ENCODE data around the gene PITPNM3. TPM values are rescaled to one million over a fixed set of nuclear protein-coding genes. Genes with fewer than 3 reads are reported as not detected.
"Not testable (repeated sequence)": the region's sequence is repeated elsewhere in the genome, so short reads cannot be mapped to it uniquely, and the experiment has no call there.

Gene PITPNM3
- total and polyA plus RNA-seq, 5 donors from 2014 or later = 0.12 to 0.20 TPM; not detected in 3

DNA sequence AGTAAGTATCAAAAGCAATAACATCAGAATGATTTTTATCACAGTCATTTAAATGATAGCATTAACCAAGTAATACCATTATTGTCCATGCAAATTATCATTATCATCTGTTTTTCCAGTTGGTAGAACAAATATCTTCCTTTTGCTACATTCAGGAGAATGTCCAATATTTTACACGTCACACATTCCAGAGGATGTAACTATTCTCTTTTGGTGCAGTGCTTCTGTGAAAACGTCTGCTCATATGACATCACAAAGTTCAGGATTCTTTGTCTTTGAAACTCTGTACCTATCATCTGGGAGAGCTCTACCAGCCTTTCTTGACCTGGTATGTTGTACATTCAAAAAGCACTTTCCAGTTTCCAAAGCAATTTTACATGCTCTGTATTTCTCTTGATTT, 40.2 kb upstream of the PITPNM3 start:
- H3K27ac Mint-ChIP-seq = no peak overlapping the region
- Histone ChIP-seq H3K9me3 (ENCODE audit: control insufficient read depth in 2 of 2, low read length in 2 of 2) (no peaks in the 10 kb centered on the region), H3K27me3 (ENCODE audit: control insufficient read depth, insufficient read depth, low read length) (no peaks in the 10 kb centered on the region), H3K4me1 (ENCODE audit: control insufficient read depth, insufficient read depth, low read length, poor library complexity, severe bottlenecking) (no peaks in the 10 kb centered on the region), H3K27ac (ENCODE audit: insufficient read depth, low read length, poor library complexity, severe bottlenecking) (no peak overlapping the region), H3K4me3 (ENCODE audit: low read depth, low read length) (no peak overlapping the region), H3K36me3 (ENCODE audit: control insufficient read depth, insufficient read depth, low read length) (peaks cover 57% of the 10 kb centered on the region)
- H3K9me3 Mint-ChIP-seq = no peaks in the 10 kb centered on the region
- H3K36me3 Mint-ChIP-seq = peaks cover 49% of the 10 kb centered on the region
- H3K27me3 Mint-ChIP-seq = no peaks in the 10 kb centered on the region
- DNase-seq = no peak
- H3K4me1 Mint-ChIP-seq = no peaks in the 10 kb centered on the region
- no peak overlapping the region for H3K4me3 Mint-ChIP-seq
- ATAC-seq (ENCODE audit: low read depth in 2 of 2) = no peak

- Mint-ChIP-seq H3K27me3 (no peaks in the 10 kb centered on the region), H3K9me3 (no peaks in the 10 kb centered on the region), H3K27ac (no peak overlapping the region), H3K4me1 (no peaks in the 10 kb centered on the region), H3K36me3 (peaks cover 53% of the 10 kb centered on the region), H3K4me3 (no peak overlapping the region)
- Histone ChIP-seq H3K4me3 (ENCODE audit: low read depth, low read length) (no peak overlapping the region), H3K4me1 (ENCODE audit: control insufficient read depth, insufficient read depth, low read length, poor library complexity, severe bottlenecking) (no peaks in the 10 kb centered on the region), H3K9me3 (ENCODE audit: control insufficient read depth in 2 of 2, low read length in 2 of 2) (no peaks in the 10 kb centered on the region), H3K36me3 (ENCODE audit: control insufficient read depth, insufficient read depth, low read length) (peaks cover 60% of the 10 kb centered on the region), H3K27me3 (ENCODE audit: control insufficient read depth, insufficient read depth, low read length) (no peaks in the 10 kb centered on the region), H3K27ac (ENCODE audit: insufficient read depth, low read length, poor library complexity, severe bottlenecking) (no peak overlapping the region)
- ATAC-seq (ENCODE audit: low read depth in 2 of 2) (no peak), DNase-seq (no peak)
Observed at GRCh38 chr17:6596081-6596480, 39.7 kb upstream of the PITPNM3 start.

- not testable (repeated sequence) for ATAC-seq (ENCODE audit: low read depth in 2 of 2); H3K9me3 Mint-ChIP-seq; H3K4me1 Mint-ChIP-seq; H3K4me3 Mint-ChIP-seq; H3K9me3 ChIP-seq (ENCODE audit: control insufficient read depth in 2 of 2, low read length in 2 of 2); DNase-seq; H3K27me3 Mint-ChIP-seq; H3K4me3 ChIP-seq (ENCODE audit: low read depth, low read length); H3K27ac Mint-ChIP-seq; H3K27me3 ChIP-seq (ENCODE audit: control insufficient read depth, insufficient read depth, low read length); H3K4me1 ChIP-seq (ENCODE audit: control insufficient read depth, insufficient read depth, low read length, poor library complexity, severe bottlenecking); H3K27ac ChIP-seq (ENCODE audit: insufficient read depth, low read length, poor library complexity, severe bottlenecking)
- H3K36me3 Mint-ChIP-seq = peaks cover 69% of the 10 kb centered on the region
- H3K36me3 ChIP-seq (ENCODE audit: control insufficient read depth, insufficient read depth, low read length) = peaks cover 67% of the 10 kb centered on the region
Observed at GRCh38 chr17:6593371-6593770, 37.0 kb upstream of the PITPNM3 start.

DNA sequence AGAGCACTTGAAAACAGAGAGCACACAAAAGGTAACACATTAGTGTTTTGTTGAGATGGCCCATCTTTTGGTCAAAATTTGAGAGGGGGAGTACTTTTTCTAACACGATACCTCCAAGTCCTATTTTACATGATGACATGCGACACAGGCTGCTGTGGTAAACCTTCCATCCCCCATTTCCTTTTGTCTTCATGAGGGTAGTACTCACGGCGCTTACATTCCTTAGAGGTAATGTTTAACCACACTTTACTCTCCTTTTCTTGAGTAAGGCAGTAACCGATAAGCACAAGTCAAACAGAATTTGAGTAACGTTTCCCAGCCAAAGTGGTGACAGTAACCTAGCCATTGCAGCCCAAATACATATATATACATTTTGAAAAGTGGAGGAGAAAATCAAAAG, 35.8 kb upstream of the PITPNM3 start:
- no peaks in the 10 kb centered on the region for H3K4me1 Mint-ChIP-seq
- no peak for DNase-seq
- Histone ChIP-seq H3K9me3 (ENCODE audit: control insufficient read depth in 2 of 2, low read length in 2 of 2) (no peaks in the 10 kb centered on the region), H3K27ac (ENCODE audit: insufficient read depth, low read length, poor library complexity, severe bottlenecking) (no peak overlapping the region), H3K36me3 (ENCODE audit: control insufficient read depth, insufficient read depth, low read length) (peaks cover 68% of the 10 kb centered on the region), H3K4me3 (ENCODE audit: low read depth, low read length) (no peak overlapping the region), H3K27me3 (ENCODE audit: control insufficient read depth, insufficient read depth, low read length) (no peaks in the 10 kb centered on the region), H3K4me1 (ENCODE audit: control insufficient read depth, insufficient read depth, low read length, poor library complexity, severe bottlenecking) (no peaks in the 10 kb centered on the region)
- H3K27me3 Mint-ChIP-seq = no peaks in the 10 kb centered on the region
- H3K9me3 Mint-ChIP-seq = no peaks in the 10 kb centered on the region
- H3K36me3 Mint-ChIP-seq = peaks cover 78% of the 10 kb centered on the region
- H3K4me3 Mint-ChIP-seq = no peak overlapping the region
- H3K27ac Mint-ChIP-seq = peak overlapping the region in 1 of 3 donors; percentile 4
- no peak for ATAC-seq (ENCODE audit: low read depth in 2 of 2)

- H3K4me3 Mint-ChIP-seq = no peak overlapping the region
- peak overlapping the region in 1 of 3 donors; percentile 4 for H3K27ac Mint-ChIP-seq
- H3K4me1 Mint-ChIP-seq = no peaks in the 10 kb centered on the region
- Histone ChIP-seq H3K36me3 (ENCODE audit: control insufficient read depth, insufficient read depth, low read length) (peaks cover 68% of the 10 kb centered on the region), H3K27me3 (ENCODE audit: control insufficient read depth, insufficient read depth, low read length) (no peaks in the 10 kb centered on the region), H3K4me3 (ENCODE audit: low read depth, low read length) (no peak overlapping the region), H3K27ac (ENCODE audit: insufficient read depth, low read length, poor library complexity, severe bottlenecking) (no peak overlapping the region), H3K9me3 (ENCODE audit: control insufficient read depth in 2 of 2, low read length in 2 of 2) (no peaks in the 10 kb centered on the region), H3K4me1 (ENCODE audit: control insufficient read depth, insufficient read depth, low read length, poor library complexity, severe bottlenecking) (no peaks in the 10 kb centered on the region)
- ATAC-seq (ENCODE audit: low read depth in 2 of 2) (no peak), DNase-seq (no peak)
- H3K36me3 Mint-ChIP-seq = peaks cover 74% of the 10 kb centered on the region
- no peaks in the 10 kb centered on the region for H3K27me3 Mint-ChIP-seq
- no peaks in the 10 kb centered on the region for H3K9me3 Mint-ChIP-seq
Observed at GRCh38 chr17:6591599-6592158, 35.3 kb upstream of the PITPNM3 start.

DNA sequence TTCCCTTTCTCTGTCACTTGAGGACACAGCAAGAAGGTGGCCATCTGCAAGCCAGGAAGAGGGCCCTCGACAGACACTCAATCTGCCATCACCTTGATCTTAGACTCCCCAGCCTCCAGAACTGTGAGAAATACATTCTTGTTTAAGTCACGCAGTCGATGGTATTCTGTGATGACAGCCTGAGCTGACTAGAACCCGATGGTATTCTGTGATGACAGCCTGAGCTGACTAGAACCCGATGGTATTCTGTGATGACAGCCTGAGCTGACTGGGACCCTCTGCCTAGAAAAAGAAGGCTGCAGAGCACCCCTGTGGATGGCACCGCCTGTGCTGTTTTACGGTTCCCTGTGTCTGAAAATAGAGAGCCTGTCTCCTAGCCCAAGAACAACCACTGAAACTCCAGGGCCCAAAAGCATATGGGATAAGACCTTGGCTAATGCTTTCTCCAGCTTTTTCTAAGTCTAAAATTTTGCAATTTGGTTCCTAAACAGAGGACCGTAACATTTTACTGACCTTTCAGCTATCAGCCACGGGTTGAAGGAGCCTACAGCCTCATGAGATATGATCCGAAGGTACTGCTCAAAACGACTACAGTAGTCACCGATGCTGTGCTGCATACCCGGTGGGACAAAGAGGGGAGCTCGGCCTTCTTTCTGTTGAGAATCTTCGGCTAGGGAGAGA, 33.1 kb upstream of the PITPNM3 start:
- no peaks in the 10 kb centered on the region for H3K4me1 Mint-ChIP-seq
- no peak overlapping the region for H3K27ac Mint-ChIP-seq
- H3K27me3 Mint-ChIP-seq = no peaks in the 10 kb centered on the region
- peaks cover 77% of the 10 kb centered on the region for H3K36me3 Mint-ChIP-seq
- DNase-seq = no peak
- no peak overlapping the region for H3K4me3 Mint-ChIP-seq
- H3K9me3 Mint-ChIP-seq = peaks cover 0 to 6% (median 0%) of the 10 kb centered on the region in 7 donors
- H3K9me3 ChIP-seq (ENCODE audit: control insufficient read depth in 2 of 2, low read length in 2 of 2) = no peaks in the 10 kb centered on the region
- ATAC-seq (ENCODE audit: low read depth in 2 of 2) = no peak
- H3K4me3 ChIP-seq (ENCODE audit: low read depth, low read length) = no peak overlapping the region
- peaks cover 70% of the 10 kb centered on the region for H3K36me3 ChIP-seq (ENCODE audit: control insufficient read depth, insufficient read depth, low read length)
- H3K27me3 ChIP-seq (ENCODE audit: control insufficient read depth, insufficient read depth, low read length) = no peaks in the 10 kb centered on the region
- H3K4me1 ChIP-seq (ENCODE audit: control insufficient read depth, insufficient read depth, low read length, poor library complexity, severe bottlenecking) = no peaks in the 10 kb centered on the region
- H3K27ac ChIP-seq (ENCODE audit: insufficient read depth, low read length, poor library complexity, severe bottlenecking) = no peak overlapping the region

- no peak overlapping the region for H3K4me3 Mint-ChIP-seq
- no peak overlapping the region for H3K27ac Mint-ChIP-seq
- Histone ChIP-seq H3K27me3 (ENCODE audit: control insufficient read depth, insufficient read depth, low read length) (no peaks in the 10 kb centered on the region), H3K4me3 (ENCODE audit: low read depth, low read length) (no peak overlapping the region), H3K9me3 (ENCODE audit: control insufficient read depth in 2 of 2, low read length in 2 of 2) (no peaks in the 10 kb centered on the region), H3K4me1 (ENCODE audit: control insufficient read depth, insufficient read depth, low read length, poor library complexity, severe bottlenecking) (no peaks in the 10 kb centered on the region), H3K27ac (ENCODE audit: insufficient read depth, low read length, poor library complexity, severe bottlenecking) (no peak overlapping the region), H3K36me3 (ENCODE audit: control insufficient read depth, insufficient read depth, low read length) (peaks cover 65% of the 10 kb centered on the region)
- peaks cover 81% of the 10 kb centered on the region for H3K36me3 Mint-ChIP-seq
- H3K9me3 Mint-ChIP-seq = peaks cover 0 to 6% (median 0%) of the 10 kb centered on the region in 7 donors
- ATAC-seq (ENCODE audit: low read depth in 2 of 2) (no peak), DNase-seq (no peak)
- H3K4me1 Mint-ChIP-seq = no peaks in the 10 kb centered on the region
- no peaks in the 10 kb centered on the region for H3K27me3 Mint-ChIP-seq
Observed at GRCh38 chr17:6588165-6588564, 31.8 kb upstream of the PITPNM3 start.

DNA sequence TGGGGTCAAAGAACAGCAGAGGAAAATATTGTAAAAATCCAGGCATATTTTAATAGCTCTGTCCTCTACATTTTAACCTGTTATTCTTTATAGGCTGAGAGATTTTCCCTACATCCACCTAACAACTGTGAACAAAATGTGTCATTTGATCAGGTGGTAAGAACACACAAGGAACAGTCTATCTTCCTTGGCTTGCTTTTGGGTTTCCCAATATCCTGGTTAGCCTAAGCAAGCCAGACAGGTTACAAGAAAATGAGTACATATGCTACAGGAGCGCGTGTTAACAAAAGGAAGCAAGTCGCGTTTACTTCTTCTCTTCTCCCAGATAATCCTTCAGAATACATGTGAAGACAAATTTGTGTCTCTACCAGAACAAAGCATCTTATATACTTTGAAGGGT, 31.0 kb upstream of the PITPNM3 start:
- DNase-seq (no peak), ATAC-seq (ENCODE audit: low read depth in 2 of 2) (no peak)
- peaks cover 84% of the 10 kb centered on the region for H3K36me3 Mint-ChIP-seq
- H3K4me1 ChIP-seq (ENCODE audit: control insufficient read depth, insufficient read depth, low read length, poor library complexity, severe bottlenecking) = no peaks in the 10 kb centered on the region
- H3K27ac ChIP-seq (ENCODE audit: insufficient read depth, low read length, poor library complexity, severe bottlenecking) = no peak overlapping the region
- H3K36me3 ChIP-seq (ENCODE audit: control insufficient read depth, insufficient read depth, low read length) = peaks cover 64% of the 10 kb centered on the region
- no peak overlapping the region for H3K4me3 ChIP-seq (ENCODE audit: low read depth, low read length)
- no peak overlapping the region for H3K27ac Mint-ChIP-seq
- H3K9me3 Mint-ChIP-seq = peaks cover 0 to 6% (median 0%) of the 10 kb centered on the region in 7 donors
- H3K9me3 ChIP-seq (ENCODE audit: control insufficient read depth in 2 of 2, low read length in 2 of 2) = no peaks in the 10 kb centered on the region
- H3K27me3 ChIP-seq (ENCODE audit: control insufficient read depth, insufficient read depth, low read length) = no peaks in the 10 kb centered on the region
- no peak overlapping the region for H3K4me3 Mint-ChIP-seq
- no peaks in the 10 kb centered on the region for H3K4me1 Mint-ChIP-seq
- H3K27me3 Mint-ChIP-seq = no peaks in the 10 kb centered on the region

All from CD4-positive, CD25-positive, alpha-beta regulatory T cell (primary cell).